SKM-1 (cell line): Measurements from ENCODE around the gene LSG1.
A peak's percentile ranks its signal among the peaks of the same experiment; 100 is the strongest.
"Not testable (repeated sequence)": the region's sequence is repeated elsewhere in the genome, so short reads cannot be mapped to it uniquely, and the experiment has no call there.

Source experiments
- DNase-seq: peaks from one replicate; lab custom pipeline; 2025; ENCODE audit not compliant: unreplicated experiment; lab: John Stamatoyannopoulos, UW

LSG1 gene

GRCh38 chr3:194658477-194659242, 13.3 kb downstream of the LSG1 start:
- no peak for DNase-seq

DNA sequence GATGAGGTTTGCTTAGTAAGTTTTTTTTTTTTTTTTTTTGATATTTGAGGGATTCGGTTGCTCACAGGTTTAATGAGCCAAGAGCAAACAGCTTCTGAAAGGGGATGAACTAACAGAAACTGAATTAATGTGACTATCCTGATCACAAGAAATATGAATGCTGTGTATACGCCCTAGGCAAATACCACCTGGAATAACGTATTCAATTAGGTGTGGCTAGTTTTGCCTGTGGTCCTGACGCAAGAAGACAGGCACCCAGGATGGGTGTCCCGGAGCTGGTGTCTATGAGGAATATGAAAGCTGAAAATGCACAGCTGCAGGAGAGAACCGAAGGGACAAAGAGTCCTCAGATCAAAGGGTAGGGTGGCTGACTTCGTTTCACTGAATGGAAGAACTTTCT, 14.6 kb downstream of the LSG1 start:
- DNase-seq, result no peak

DNA sequence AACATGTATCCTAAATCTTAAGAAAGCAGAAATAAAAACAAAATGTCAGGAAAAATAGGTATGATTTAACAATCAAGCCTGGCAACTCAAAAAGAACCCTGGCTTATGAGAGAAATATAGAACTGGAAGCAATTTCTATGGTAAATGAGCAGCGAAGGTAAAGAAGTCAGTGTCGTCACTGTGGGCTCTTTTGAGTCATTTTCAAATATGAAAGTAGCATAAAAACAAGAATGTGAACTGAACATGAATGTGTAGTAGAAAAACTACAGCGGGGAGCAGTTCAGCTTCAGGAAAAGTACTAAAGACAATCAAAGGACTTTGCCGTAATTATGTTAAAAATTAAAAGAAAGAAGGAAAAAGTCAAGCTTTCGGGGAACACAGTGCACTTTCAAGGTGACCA, 17.5 kb downstream of the LSG1 start:
- DNase-seq, result no peak

GRCh38 chr3:194647747-194648146, 24.2 kb downstream of the LSG1 start:
- no peak for DNase-seq

DNA sequence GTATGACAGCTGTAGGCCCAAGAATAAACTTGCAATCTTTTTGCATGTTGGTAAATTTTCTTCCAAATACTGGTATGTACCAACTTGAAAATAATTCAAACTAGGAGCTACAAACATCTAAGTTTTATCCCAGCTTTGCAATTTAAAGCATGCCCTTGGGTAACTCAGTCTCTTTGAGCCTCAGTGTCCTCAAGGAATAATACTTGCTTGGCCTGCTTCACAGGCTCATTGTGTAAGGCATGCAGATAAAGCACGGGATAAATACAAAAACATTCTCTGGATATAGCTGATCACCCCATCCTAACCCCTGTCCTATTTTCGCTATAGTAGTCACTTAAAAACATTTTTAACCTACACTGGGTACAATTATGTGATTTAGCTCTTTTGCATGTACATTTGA, 29.2 kb downstream of the LSG1 start:
- DNase-seq, result no peak

GRCh38 chr3:194640829-194641228, 31.2 kb downstream of the LSG1 start:
- no peak for DNase-seq

DNA sequence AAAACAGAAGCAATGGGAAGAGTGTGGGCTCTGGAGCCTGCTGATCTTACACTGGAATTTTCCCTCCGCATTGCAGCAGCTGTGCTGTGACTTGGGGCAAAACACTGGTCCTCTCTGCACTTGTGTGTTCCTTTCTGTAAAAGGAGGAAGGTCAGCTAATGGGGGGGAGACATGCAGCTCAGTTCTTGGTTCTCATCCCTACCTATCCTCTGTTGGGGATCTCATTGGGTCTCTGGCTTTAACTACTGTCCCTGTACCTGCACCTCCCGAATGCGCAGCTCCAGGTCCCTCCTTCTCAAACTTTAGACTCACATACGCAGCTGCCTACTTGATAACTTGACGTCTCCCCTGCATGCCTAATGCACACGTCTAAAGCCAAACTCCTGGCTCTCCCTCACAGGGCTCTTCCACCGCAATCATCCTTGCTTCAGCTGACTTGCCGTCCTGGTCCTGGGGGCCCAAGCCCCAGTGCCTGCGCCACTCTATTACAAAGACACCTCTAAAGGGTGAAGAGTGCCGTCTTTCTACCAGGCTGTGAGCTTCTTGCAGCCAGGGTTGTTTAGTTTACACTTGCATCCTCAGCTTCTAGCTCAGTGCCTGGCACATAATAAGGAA, 32.9 kb downstream of the LSG1 start:
- no peak for DNase-seq

- DNase-seq, result no peak
Observed at GRCh38 chr3:194637541-194638400, 34.2 kb downstream of the LSG1 start.

GRCh38 chr3:194637066-194637465, 34.9 kb downstream of the LSG1 start:
- DNase-seq, result no peak

DNA sequence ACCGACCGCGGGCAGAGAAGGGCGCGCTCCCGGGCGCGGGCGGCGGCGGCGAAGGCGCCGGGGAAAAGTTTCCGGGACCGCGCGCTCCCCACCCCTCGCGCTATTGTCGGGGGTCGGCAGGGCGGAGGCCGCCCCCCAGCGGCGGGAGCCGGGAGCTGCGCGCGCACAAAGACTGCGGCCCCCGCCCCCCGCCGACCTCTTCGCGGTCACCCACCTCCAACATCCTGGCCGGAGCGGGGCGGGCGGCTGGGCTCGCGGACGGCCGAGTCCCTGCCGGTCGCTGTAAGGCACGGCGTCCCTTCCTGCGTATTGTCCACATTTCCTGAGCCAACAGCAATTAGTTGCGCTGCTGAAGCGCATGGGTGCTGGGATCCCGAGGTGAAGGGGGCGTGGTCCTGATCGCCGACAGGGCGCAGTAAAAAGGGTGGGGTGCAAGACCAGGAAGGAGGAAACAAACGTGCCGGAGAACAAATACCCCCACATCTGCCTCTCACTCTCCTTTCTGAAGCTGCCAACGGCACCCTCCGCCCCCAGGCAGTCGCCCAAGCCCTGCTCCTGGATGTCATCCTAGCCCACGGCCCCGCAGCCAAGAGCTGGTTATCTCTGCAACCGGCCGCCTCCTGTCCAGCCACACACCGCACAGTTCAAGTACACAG, 38.5 kb downstream of the LSG1 start, which contains the start of gene TMEM44:
Gene TMEM44, minus strand, starts transcription at position 71 of the 656 bp plus-strand sequence. CDS start 204 bp downstream, outside the sequence.
- peak; percentile 77 for DNase-seq

- DNase-seq, result no peak
Observed at GRCh38 chr3:194632809-194633348, 39.1 kb downstream of the LSG1 start.

GRCh38 chr3:194632226-194632808, 39.7 kb downstream of the LSG1 start:
- no peak for DNase-seq

DNA sequence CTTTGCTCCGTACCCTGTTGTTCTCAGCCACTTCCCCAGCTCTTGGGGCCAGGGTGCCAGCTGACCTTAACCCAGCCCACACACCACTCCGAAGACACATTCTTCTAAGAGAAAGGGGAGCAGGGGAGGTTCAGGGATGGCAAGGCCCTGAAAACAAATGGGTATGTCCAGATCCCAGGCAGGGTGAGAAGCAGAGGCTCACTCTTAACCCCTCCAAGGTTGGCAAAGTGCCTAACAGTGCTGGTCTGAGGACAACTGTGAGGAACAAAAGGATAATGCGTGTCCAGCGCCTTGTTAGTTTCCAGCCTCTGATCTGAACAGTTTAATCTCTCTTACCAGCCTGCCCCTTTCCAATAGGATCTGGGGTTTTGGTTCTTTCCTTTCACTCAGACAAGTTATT, 40.3 kb downstream of the LSG1 start:
- no peak for DNase-seq

DNA sequence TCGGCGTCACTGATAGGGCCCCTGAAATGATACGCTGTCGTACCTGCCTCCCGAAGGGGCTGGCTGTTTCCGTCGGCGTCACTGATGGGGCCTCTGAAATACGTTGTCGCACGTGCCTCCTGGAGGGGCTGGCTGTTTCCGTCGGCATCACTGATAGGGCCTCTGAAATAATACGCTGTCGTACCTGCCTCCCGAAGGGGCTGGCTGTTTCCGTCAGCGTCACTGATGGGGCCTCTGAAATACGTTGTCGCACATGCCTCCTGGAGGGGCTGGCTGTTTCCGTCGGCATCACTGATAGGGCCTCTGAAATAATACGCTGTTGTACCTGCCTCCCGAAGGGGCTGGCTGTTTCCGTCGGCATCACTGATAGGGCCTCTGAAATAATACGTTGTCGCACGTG, 41.3 kb downstream of the LSG1 start:
- not testable (repeated sequence) for DNase-seq

DNA sequence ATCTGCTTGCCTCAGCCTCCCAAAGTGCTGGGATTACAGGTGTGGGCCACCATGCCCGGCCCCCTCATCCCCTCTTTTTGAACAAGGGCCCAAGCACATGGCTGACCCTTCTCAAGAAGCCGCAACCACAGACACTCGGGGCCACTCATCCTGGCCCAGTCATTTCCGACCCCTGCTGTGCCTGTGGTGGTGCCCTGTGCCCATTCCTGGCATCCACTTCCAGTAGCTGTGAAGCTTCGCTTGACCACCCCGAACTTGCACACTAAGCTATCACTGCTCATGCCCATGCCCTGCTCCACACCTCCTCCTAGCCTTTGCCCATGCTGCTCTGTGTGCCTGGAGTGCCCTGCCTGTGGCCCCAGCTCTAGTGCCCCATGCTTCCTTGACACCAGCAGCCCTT, 47.0 kb downstream of the LSG1 start:
- no peak for DNase-seq

DNA sequence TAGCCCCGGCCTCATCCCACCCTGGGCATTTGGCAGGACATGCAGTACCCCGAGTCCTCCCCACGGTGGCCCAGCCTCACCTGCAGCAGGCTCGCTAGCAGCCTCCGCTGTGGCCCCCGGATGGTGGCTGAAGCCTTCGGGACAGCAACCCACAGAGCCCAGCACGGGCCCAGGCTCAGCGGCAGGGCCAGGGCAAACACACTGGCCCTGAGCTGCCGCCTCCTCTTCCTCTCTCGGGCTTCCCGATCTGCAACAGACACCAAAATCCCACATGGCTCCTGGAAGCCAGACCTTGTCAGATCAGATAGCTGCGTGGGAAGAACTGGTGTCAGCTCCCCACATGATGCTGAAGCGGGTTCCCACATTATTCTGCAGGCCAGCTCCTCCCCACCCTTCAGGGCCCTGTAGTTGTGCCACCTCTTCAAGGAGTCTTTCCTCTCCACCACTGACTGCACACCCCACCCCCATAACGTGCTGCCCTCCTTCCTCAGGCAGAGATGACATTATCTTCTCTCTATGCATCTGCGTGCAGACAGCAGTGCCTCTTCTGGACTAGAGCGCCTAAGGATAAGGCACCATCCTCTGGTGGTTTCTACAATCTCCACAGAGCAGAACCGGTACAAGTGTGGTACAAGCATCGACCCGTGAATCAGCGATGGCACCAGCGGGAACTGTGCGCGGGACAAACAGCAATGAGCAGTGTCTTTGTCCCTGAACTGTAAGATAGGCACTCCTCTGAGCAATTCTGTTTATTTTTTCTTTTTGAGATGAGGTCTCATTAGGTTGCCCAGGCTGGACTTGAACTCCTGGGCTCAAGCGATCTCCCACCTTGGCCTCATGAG, 48.3 kb downstream of the LSG1 start:
- DNase-seq, result no peak

DNA sequence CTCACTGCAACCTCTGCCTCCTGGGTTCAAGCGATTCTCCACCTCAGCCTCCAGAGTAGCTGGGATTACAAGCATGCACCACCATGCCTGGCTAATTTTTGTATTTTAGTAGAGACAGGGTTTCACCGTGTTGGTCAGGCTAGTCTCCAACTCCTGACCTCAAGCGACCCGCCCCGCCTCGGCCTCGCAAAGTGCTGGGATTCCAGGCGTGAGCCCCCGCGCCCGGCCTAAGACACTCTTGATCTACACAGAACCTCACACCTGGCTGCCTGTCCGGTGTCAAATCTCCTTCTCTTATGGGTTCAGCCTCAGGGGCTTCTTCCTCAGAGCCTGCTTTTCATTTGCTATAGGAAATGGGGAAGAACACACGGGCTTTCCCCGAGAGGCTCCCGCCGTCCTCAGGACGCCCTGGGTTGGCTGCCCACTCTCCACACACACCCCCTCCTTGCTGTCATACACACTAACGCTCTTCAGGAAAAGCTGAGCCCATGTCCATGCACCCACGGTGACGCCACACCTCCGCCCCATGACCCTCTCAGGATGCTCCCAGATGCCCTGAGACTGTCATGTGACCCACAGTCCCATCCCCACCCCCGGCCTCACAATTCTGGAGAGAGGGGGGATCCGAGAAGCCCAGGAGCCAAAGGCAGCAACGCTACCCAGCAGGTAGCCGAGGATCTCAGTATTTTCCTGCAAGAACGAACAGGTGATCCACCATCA, 49.2 kb downstream of the LSG1 start:
- no peak for DNase-seq

DNA sequence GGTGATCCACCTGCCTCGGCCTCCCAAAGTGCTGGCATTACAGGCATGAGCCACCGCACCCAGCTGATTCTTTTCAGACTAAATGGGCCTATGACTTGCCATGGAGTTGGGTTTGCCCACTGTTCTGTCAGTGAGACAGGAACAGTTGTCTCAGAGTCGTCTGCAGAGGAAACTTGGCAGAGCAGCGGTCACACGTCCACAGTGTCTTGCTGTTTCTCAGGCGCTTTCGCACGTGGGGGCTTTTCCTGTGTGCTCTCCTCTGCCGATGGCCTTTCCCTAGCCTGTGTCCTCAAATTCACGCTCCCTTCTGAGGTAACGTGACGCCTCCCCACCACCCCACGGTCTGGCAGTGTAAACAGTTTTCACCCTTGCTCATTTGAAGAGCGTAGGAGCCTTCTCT, 50.0 kb downstream of the LSG1 start:
- no peak for DNase-seq

GRCh38 chr3:194620196-194620595, 51.8 kb downstream of the LSG1 start:
- no peak for DNase-seq
